Osteocyte (in vitro differentiated cells): Measurements from ENCODE around the gene TMC6. TPM values are rescaled to one million over a fixed set of nuclear protein-coding genes. Genes with fewer than 3 reads are reported as not detected.

Experiments used
- DNase-seq: peaks from one replicate; pipeline ENCODE4 v3.0.0; 2021; ENCODE audit warnings: mixed read lengths; ENCODE audit not compliant: unreplicated experiment; ENCODE audit errors: extremely low spot score
- H3K27ac Mint-ChIP-seq: one replicate; pipeline ENCODE4 v1.8.0; 2021; ENCODE audit warnings: mild to moderate bottlenecking, mixed read lengths; ENCODE audit not compliant: unreplicated experiment
- H3K27me3 Mint-ChIP-seq: one replicate; pipeline ENCODE4 v1.8.0; 2021; ENCODE audit warnings: mixed read lengths; ENCODE audit not compliant: unreplicated experiment
- H3K36me3 Mint-ChIP-seq: one replicate; pipeline ENCODE4 v1.8.0; 2021; ENCODE audit warnings: mixed read lengths; ENCODE audit not compliant: unreplicated experiment
- H3K4me1 Mint-ChIP-seq: one replicate; pipeline ENCODE4 v1.8.0; 2021; ENCODE audit warnings: mixed read lengths; ENCODE audit not compliant: unreplicated experiment
- H3K4me3 Mint-ChIP-seq: one replicate; pipeline ENCODE4 v1.8.0; 2021; ENCODE audit warnings: mild to moderate bottlenecking, moderate library complexity, mixed read lengths; ENCODE audit not compliant: unreplicated experiment
- H3K9me3 Mint-ChIP-seq: one replicate; pipeline ENCODE4 v1.8.0; 2021; ENCODE audit warnings: mixed read lengths; ENCODE audit not compliant: unreplicated experiment
- total RNA-seq: library from RNA; stranded (reverse); gene quantifications from 2 replicates; pipeline ENCODE4 v1.2.1, GENCODE V29; 2021
- TF ChIP-seq, protein P1 (sequence below): fragments of 200-600 bp; sonication (generic); IDR thresholded peaks from 2 replicates; pipeline ENCODE4 v1.5.0; 2021; ENCODE audit warnings: antibody characterized with exemption, mild to moderate bottlenecking, moderate library complexity

TMC6 gene
- total RNA-seq, 1 donor from 2014 or later, result 32.6 TPM

DNA sequence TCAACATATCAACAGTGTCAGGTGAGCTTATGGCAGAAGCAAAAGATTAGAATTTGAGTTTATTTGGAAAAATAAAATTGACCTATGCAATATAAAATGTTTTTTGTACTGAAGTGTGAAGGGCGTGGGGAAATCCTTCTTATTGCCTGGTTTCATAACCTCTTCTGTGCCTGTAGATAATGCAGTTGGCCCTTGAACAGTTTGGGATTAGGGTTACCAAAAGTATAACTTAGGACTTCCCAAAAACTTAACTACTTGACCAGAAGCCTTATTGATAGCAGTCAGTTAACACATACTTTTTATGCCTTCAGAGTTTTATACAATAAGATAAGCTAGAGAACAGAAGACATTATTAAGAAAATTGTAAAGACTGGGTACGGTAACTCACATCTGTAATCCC, 66.0 kb downstream of the TMC6 start:
- DNase-seq, result no peak
- H3K4me1 Mint-ChIP-seq, result peaks cover 10% of the 10 kb centered on the region
- no peak overlapping the region for H3K27ac Mint-ChIP-seq
- TF ChIP-seq, protein P1, sequence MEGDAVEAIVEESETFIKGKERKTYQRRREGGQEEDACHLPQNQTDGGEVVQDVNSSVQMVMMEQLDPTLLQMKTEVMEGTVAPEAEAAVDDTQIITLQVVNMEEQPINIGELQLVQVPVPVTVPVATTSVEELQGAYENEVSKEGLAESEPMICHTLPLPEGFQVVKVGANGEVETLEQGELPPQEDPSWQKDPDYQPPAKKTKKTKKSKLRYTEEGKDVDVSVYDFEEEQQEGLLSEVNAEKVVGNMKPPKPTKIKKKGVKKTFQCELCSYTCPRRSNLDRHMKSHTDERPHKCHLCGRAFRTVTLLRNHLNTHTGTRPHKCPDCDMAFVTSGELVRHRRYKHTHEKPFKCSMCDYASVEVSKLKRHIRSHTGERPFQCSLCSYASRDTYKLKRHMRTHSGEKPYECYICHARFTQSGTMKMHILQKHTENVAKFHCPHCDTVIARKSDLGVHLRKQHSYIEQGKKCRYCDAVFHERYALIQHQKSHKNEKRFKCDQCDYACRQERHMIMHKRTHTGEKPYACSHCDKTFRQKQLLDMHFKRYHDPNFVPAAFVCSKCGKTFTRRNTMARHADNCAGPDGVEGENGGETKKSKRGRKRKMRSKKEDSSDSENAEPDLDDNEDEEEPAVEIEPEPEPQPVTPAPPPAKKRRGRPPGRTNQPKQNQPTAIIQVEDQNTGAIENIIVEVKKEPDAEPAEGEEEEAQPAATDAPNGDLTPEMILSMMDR, result no peak
- H3K4me3 Mint-ChIP-seq, result no peak overlapping the region
- H3K27me3 Mint-ChIP-seq, result no peaks in the 10 kb centered on the region
- no peaks in the 10 kb centered on the region for H3K9me3 Mint-ChIP-seq
- peaks cover 7% of the 10 kb centered on the region for H3K36me3 Mint-ChIP-seq

Other genes starting within 250 kb of the TMC6 start
- 22.8 and 28.7 TPM in 2 replicates for gene TNRC6C, start 170.1 kb downstream of the TMC6 start, total RNA-seq
- 0.40 and 0.99 TPM in 2 replicates for gene TMC8, start 2.0 kb upstream of the TMC6 start, total RNA-seq
- gene C17orf99, start 17.6 kb upstream of the TMC6 start, total RNA-seq, result not detected in 2 replicates
- gene SYNGR2, start 39.8 kb upstream of the TMC6 start, total RNA-seq, result 43.2 and 48.6 TPM in 2 replicates
- 16.0 and 16.2 TPM in 2 replicates for gene TK1, start 58.3 kb upstream of the TMC6 start, total RNA-seq
- gene AFMID, start 58.6 kb upstream of the TMC6 start, total RNA-seq, result 33.7 and 35.1 TPM in 2 replicates
- 11.9 and 12.3 TPM in 2 replicates for gene BIRC5, start 85.5 kb upstream of the TMC6 start, total RNA-seq
- not detected in 2 replicates for gene TMEM235, start 102.9 kb upstream of the TMC6 start, total RNA-seq
- gene SOCS3, start 231.3 kb upstream of the TMC6 start, total RNA-seq, result 79.1 and 86.4 TPM in 2 replicates
- 52.7 and 53.0 TPM in 2 replicates for gene PGS1, start 249.9 kb upstream of the TMC6 start, total RNA-seq